ENCODE measurements around the gene PARK7.
A peak's percentile ranks its signal among the peaks of the same experiment; 100 is the strongest.

PARK7 gene

GRCh38 chr1:7984811-7985210 lies 23.3 kb downstream of the PARK7 start:
- no peak for DNase-seq (ENCODE audit: low read depth, low spot score)

DNA sequence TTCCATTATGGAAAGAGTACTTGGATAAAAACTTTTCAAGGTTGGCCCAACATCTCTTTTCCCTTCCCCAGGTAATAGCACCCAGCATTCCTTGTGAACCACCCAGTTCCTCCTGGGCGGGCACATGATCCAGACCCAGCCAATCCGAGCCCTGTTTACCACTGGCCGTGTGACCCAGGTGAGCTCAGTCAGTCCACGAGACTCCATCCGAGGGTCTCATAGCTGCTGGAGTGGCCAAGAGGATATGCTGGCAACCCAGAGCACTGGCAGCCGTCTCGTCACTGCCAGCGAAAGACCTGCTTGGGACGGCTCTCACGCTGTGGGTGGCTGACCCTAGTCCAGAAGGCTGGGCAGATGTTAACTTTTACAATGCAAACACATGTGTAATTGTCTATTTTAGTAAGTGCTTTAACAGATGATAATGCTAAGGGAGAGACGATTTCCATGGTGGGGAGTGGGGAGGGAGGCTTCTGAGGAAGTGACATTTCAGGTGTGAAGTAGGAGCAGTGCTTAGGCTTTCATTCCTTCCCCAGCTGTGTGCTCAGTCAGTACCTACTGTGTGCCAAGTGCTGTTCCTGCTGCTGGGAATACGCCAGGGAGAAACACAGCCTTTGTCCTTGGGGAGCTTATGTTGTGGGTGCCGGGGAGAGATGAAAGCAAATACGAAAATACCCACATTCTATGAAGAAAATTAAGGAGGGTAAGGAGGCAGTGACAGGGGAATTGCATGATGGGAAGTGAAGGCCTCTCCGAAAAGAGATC lies 24.5 kb downstream of the PARK7 start:
- DNase-seq (ENCODE audit: low read depth, low spot score) = no peak

GRCh38 chr1:7987528-7987927 lies 26.0 kb downstream of the PARK7 start:
- DNase-seq (ENCODE audit: low read depth, low spot score) = no peak

GRCh38 chr1:7988576-7988975 lies 27.1 kb downstream of the PARK7 start:
- DNase-seq (ENCODE audit: low read depth, low spot score) = no peak

DNA sequence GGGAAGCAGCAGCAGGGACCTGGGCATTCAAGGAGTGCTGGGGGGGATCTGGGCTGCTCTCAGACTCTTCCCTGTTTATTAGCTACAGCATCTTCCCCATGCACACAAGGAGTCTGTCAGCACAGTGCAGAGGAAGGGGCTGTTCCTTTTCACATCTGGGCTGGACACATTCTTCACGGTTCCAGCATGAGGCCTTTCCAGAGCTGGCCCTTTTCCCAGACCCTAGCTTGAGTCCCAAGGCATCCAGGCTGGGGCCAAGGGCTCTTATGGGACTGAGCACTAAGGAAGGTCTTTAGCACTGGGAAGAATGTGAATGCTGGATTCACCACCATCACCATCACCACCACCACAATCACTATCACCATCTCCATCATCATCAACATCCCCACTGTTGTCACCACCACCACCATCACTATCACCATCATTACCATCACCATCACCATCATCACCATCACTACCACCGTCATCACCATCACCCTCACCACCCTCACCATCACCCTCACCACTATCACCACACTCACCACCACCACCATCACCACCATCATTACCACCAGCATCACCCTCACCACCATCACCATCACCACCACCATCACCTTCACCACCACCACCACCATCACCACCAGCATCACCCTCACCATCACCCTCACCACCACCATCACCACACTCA lies 28.4 kb downstream of the PARK7 start:
- no peak for DNase-seq (ENCODE audit: low read depth, low spot score)

GRCh38 chr1:7991504-7992440 lies 30.3 kb downstream of the PARK7 start:
- DNase-seq (ENCODE audit: low read depth, low spot score) = no peak

DNA sequence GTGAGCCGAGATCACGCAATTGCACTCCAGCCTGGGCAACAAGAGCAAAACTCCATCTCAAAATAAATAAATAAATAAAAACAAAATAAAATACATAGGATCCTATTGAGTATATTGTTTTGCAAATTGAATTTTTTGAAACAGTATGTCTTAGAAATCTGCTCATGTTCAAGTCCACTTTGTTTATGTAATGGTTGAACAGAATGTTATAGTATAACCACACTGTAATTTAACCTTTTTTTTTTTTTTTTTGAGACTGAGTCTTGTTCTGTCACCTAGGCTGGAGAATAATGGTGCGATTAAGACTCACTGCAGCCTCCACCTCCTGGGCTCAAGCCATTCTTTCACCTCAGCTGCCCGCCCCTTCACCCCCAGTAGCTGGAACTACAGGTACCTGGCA lies 31.4 kb downstream of the PARK7 start:
- no peak for DNase-seq (ENCODE audit: low read depth, low spot score)

- DNase-seq (ENCODE audit: low read depth, low spot score) = peak; percentile 68
Measured at GRCh38 chr1:7993593-7994479, 32.3 kb downstream of the PARK7 start.

- DNase-seq (ENCODE audit: low read depth, low spot score) = no peak
Measured at GRCh38 chr1:7994827-7995226, 33.3 kb downstream of the PARK7 start.

DNA sequence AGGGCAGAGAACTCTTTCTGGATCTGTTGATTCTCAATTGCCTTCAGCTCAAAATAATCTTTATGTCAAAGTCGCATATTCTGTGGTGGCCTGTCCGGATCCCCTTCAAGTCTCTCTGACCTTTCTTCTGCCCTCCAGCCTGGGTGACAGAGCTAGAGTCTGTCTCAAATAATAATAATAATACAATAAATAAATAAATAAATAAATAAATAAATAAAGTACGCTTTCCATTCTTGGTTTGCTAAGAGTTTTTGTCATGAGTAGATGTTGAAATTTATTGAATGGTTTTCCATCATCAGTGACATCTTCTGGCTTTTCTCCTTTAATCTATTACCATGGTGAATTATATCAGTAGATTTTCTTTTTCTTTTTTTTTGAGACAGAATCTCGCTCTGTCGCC lies 33.9 kb downstream of the PARK7 start:
- no peak for DNase-seq (ENCODE audit: low read depth, low spot score)

DNA sequence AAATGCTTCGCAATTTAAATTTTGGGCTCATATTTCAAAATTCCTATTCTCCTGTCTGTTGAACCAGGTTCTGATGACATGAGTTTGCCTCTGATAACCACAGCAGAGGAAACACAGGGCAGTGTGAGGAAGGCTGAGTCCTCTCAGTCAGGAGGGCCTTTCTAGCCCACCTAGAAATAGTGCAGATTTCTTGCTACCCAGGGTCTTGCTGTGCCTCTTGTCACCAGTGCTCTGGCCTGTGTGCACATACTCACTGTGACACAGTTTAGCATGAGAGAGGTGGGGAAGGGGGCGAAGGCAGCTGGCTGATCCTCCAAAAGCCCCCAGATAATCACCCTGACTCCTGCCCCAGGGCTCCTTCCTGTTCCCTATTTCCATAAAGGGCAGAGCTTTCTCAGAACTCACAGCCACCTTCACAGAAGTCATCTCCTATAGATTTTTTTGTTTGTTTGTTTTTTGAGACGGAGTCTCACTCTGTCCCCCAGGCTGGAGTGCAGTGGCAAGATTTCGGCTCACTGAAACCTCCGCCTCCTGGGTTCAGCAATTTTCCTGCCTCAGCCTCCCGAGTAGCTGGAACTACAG lies 40.9 kb downstream of the PARK7 start:
- DNase-seq (ENCODE audit: low read depth, low spot score) = no peak

DNA sequence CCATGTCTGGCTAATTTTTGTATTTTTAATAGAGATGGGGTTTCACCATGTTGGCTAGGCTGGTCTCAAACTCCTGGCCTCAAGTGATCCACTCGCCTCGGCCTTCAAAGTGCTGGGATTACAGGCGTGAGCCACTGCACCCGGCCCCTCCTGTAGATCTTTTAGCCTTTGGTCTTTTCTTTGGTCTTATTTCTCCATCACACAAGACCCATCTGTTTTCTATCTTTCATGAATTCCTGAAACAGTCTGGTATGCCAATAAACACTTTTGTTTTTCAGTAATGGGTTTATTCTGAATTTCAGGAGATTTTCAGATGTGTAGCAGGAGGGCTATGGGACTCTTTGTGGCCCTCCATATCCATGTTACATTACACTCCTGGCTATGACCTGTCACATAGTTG lies 41.4 kb downstream of the PARK7 start:
- no peak for DNase-seq (ENCODE audit: low read depth, low spot score)

DNA sequence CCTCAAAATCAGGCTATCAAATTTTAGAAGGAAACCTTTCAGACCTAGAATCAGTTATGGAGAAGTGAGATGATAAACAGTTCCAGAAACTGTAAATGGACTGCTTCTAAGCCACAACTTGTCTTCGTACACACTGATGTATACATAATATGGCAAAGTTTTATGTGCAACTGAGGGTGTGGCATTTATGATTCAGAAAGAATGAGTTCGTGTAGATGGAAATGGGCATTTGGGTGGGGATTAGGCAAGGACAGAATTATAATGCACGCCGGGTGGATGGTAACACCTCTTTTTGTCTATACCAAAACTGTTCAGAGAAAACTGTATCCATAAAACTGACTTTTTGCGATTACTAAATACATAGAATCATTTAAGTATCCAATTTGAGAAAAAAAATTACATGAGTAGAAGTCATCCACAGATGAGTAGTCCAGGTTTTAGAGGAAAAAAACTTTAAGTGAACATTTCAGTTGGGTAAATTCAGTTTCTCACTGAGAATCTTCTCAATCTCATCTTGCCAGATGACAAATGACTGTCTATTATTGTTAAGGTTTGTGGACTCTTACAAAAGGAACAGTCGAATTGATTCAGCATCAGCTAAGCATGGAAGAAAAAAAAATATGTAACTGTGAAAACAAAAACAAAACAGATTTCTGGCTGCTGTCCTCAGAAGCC lies 42.1 kb downstream of the PARK7 start:
- no peak for DNase-seq (ENCODE audit: low read depth, low spot score)

DNA sequence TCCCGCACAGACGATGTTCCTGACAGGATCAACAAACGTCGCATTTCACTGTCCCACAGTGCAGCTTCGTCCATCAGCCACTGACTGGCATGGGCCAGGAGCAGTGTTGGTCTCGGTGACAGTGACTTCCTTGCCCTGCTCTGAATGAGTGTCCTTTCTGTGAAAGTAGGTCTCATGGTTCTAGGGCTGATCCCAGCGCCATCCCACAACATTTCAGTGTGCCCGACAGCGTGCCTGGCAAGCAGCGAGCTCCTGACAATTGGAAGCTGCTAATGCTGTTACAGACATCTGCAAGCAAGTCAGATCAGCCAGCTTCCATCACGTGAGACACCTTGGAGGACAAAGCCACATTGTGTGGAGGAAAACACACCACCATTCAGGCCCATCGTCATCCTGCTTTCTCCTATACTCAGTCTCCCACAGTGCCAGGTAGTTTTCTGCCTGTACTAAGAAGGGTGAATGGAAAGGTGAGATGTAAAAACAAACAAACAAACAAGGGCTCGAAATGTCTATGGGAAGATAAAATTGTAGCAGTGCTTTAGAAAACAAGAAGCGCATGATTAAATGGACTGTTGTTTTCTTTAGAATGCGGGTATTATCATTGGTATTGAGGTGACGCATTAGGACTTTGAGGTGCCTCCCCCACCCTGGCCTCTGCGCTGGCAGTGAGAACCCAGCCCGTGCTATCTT lies 42.7 kb downstream of the PARK7 start:
- peak; percentile 37 for DNase-seq (ENCODE audit: low read depth, low spot score)

GRCh38 chr1:8004803-8005573 lies 43.5 kb downstream of the PARK7 start:
- DNase-seq (ENCODE audit: low read depth, low spot score) = peak; percentile 80

- peak; percentile 30 for DNase-seq (ENCODE audit: low read depth, low spot score)
Measured at GRCh38 chr1:8006037-8006963, 44.8 kb downstream of the PARK7 start.

DNA sequence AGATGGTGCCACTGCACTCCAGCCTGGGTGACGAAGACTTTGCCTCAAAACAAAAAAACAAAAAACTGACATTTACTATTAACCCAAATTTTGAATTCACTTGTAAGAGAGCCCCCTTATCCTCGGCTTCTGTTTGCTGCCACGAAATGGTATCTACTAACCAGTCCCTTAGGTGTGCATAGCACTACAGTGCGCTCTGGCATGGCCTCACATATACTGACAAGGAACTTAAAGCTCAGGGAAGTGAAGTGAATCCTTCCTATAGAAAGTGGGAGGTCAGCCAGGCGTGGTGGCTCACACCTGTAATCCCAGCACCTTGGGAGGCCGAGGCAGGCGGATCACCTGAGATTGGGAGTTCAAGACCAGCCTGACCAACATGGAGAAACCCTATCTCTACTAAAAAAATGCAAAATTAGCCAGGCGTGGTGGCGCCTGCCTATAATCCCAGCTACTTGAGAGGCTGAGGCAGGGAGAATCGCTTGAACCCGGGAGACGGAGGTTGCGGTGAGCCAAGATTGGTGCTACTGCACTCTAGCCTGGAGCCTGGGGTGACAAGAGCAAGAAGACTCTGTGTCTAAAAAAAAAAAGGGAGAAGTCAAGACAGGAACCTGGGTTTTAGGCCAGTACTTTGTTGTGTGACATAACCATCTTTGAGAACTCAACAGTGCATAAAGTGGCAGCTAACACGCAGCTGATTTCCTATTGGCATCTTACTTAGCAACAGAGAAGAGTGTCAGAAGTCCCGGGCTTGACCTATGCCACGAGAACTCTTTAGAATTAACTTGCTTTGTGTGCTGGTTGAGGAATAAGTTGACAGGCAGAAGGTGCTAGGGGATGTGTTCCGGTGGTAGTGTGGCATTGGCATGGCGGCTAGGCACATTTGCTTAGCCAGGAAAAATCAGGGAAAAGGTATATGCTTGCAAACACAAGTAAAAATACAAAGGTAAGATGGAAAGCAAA lies 47.8 kb downstream of the PARK7 start:
- DNase-seq (ENCODE audit: low read depth, low spot score) = no peak
